ENCODE measurements around the gene SLC39A6. TPM values are rescaled to one million over a fixed set of nuclear protein-coding genes. Genes with fewer than 3 reads are reported as not detected.

SLC39A6 gene
- total and polyA plus RNA-seq, 2 of the 13 experiments (the other 11 are each of a cell fraction or from before 2014, with no cell fraction given): 41.7 to 59.2 TPM

- 90% methylated on average over 1 of the region's 1 CpG for WGBS (ENCODE audit: low lambda C conversion rate)
- intact Hi-C loops (cut with micrococcal nuclease; ENCODE audit: unreplicated experiment) (no loop called here), in situ Hi-C loops (cut with HindIII; ENCODE audit: extremely low pct_ligation_motif_present, low pct_unique_long_range_greater_than_20kb) (no loop called here)
- H3K4me3 ChIP-seq (replicated peaks in 1 of 3; ENCODE audit: insufficient read depth in 1 of 3, low read depth in 2 of 3, low read length in 3 of 3): no peak overlapping the region
- FAIRE-seq: no peak
- H3K36me3 ChIP-seq (replicated peaks in 1 of 2; ENCODE audit: control insufficient read depth in 1 of 2, insufficient read depth in 2 of 2, low read length in 2 of 2): peaks cover 9 to 60% of the 10 kb centered on the region in 2 experiments
- no peaks in the 10 kb centered on the region for H3K79me2 ChIP-seq (ENCODE audit: insufficient read depth, low read length)
- DNase-seq (ENCODE audit: low spot score): no peak
- H3K4me2 ChIP-seq (ENCODE audit: low read depth, low read length): no peak overlapping the region
- H3K9ac ChIP-seq (ENCODE audit: insufficient read depth, low read depth, low read length): no peak overlapping the region
- ChIA-PET CTCF (ENCODE audit: low intra/inter-chr PET ratio, low total read pairs) (no interaction called here), POLR2A (interaction anchor here (1.0 kb wide), 1 partner anchor 13 kb away, joined by 4 read pairs; no protein-coding TSS in a partner anchor)
- TF ChIP-seq E2F5 (CRISPR knock-in tag; conservative IDR thresholded peaks at IDR 0.05): no peak
- no peak for ATAC-seq
- no TSS peak for BruUV-seq (replicated peaks)
- no peaks in the 10 kb centered on the region for H3K9me3 ChIP-seq (ENCODE audit: low read length)
- peaks cover 37% of the 10 kb centered on the region for H3K4me1 ChIP-seq (ENCODE audit: insufficient read depth, low read length)
- no peaks in the 10 kb centered on the region for H4K20me1 ChIP-seq (ENCODE audit: insufficient read depth, low read length)
- H2AFZ ChIP-seq (ENCODE audit: low read length): no peak overlapping the region
- H3K27ac ChIP-seq (ENCODE audit: extremely low read length, insufficient read depth, low read length): no peak overlapping the region
- H3K27me3 ChIP-seq (ENCODE audit: control insufficient read depth in 1 of 2, insufficient read depth in 2 of 2, low read length in 2 of 2): no peaks in the 10 kb centered on the region
Measured at GRCh38 chr18:36162981-36163380, 33.8 kb upstream of the SLC39A6 start.

GRCh38 chr18:36160959-36161371, 31.8 kb upstream of the SLC39A6 start:
- H3K9ac ChIP-seq (ENCODE audit: insufficient read depth, low read depth, low read length): no peak overlapping the region
- no peak for TF ChIP-seq ZNF441 (CRISPR knock-in tag; IDR thresholded peaks at IDR 0.05; ENCODE audit: borderline replicate concordance)
- peaks cover 30% of the 10 kb centered on the region for H3K4me1 ChIP-seq (ENCODE audit: insufficient read depth, low read length)
- intact Hi-C loops (cut with micrococcal nuclease; ENCODE audit: unreplicated experiment) (no loop called here), in situ Hi-C loops (cut with HindIII; ENCODE audit: extremely low pct_ligation_motif_present, low pct_unique_long_range_greater_than_20kb) (no loop called here)
- H3K9me3 ChIP-seq (ENCODE audit: low read length): no peaks in the 10 kb centered on the region
- H3K4me2 ChIP-seq (ENCODE audit: low read depth, low read length): no peak overlapping the region
- H3K36me3 ChIP-seq (replicated peaks in 1 of 2; ENCODE audit: control insufficient read depth in 1 of 2, insufficient read depth in 2 of 2, low read length in 2 of 2): peaks cover 13 to 75% of the 10 kb centered on the region in 2 experiments
- no peak for DNase-seq (ENCODE audit: low spot score)
- no peak overlapping the region for H2AFZ ChIP-seq (ENCODE audit: low read length)
- H3K27ac ChIP-seq (ENCODE audit: extremely low read length, insufficient read depth, low read length): no peak overlapping the region
- H4K20me1 ChIP-seq (ENCODE audit: insufficient read depth, low read length): no peaks in the 10 kb centered on the region
- FAIRE-seq: no peak
- no peaks in the 10 kb centered on the region for H3K27me3 ChIP-seq (ENCODE audit: control insufficient read depth in 1 of 2, insufficient read depth in 2 of 2, low read length in 2 of 2)
- ChIA-PET CTCF (ENCODE audit: low intra/inter-chr PET ratio, low total read pairs) (no interaction called here), POLR2A (no interaction called here)
- H3K4me3 ChIP-seq (replicated peaks in 1 of 3; ENCODE audit: insufficient read depth in 1 of 3, low read depth in 2 of 3, low read length in 3 of 3): no peak overlapping the region
- 96% methylated on average over 4 of the region's 4 CpGs for WGBS (ENCODE audit: low lambda C conversion rate)
- H3K79me2 ChIP-seq (ENCODE audit: insufficient read depth, low read length): peaks cover 5% of the 10 kb centered on the region
- ATAC-seq: no peak
- no TSS peak for BruUV-seq (replicated peaks)
